HCT116 (cell line): Measurements from ENCODE around the gene DKK3. TPM values are rescaled to one million over a fixed set of nuclear protein-coding genes. Genes with fewer than 3 reads are reported as not detected.

ENCODE experiments used
- ATAC-seq: fragments of 200-7000 bp; cut with Tn5 transposase; 2 replicates; pipeline ENCODE4 v1.9.1; 2020; ENCODE audit warnings: mild to moderate bottlenecking, moderate library complexity
- BruUV-seq: library from RNA; stranded (reverse); fragments of 400-500 nt; replicated peaks from 2 replicates; lab custom pipeline; 2021; lab: Mats Ljungman, UMichigan
- CTCF ChIA-PET: fragments of 300-600 bp; sonication (Branson Sonifier 250); formaldehyde crosslinking; loops from one replicate; lab custom pipeline; 2021; ENCODE audit warnings: antibody characterized with exemption; lab: Charles Lee
- POLR2A ChIA-PET: fragments of 300-600, 350-600 bp; sonication (Branson Sonifier 250); formaldehyde crosslinking; loops from one replicate; lab custom pipeline; 2021; ENCODE audit warnings: antibody characterized with exemption; lab: Charles Lee
- RAD21 ChIA-PET, 2 experiments: fragments of 300-600 bp; sonication (Branson Sonifier 250); formaldehyde crosslinking; loops; one replicate each; lab custom pipeline; 2023; ENCODE audit warnings: low total read pairs in 2 of 2; ENCODE audit not compliant: uncharacterized antibody in 2 of 2, unreplicated experiment in 2 of 2, low non-redundant PET in 1 of 2; lab: Charles Lee
- DNase-seq: peaks from one replicate; pipeline ENCODE4 v3.0.0-alpha.2; 2010; ENCODE audit warnings: low read depth, low spot score
- H2AFZ ChIP-seq: fragments of 200-600 bp; shearing (Covaris generic), sonication (generic); 2 replicates; pipeline ENCODE4 v1.6.1; 2017; ENCODE audit warnings: low read depth, mixed run types, mixed read lengths, antibody characterized with exemption, low read length; ENCODE audit not compliant: poor library complexity, severe bottlenecking
- H3K27ac ChIP-seq: 2 replicates; pipeline ENCODE4 v1.5.1; 2012; ENCODE audit warnings: low read depth, low read length
- H3K27me3 ChIP-seq: fragments of 200-600 bp; sonication (generic); 2 replicates; pipeline ENCODE4 v1.6.1; 2016; ENCODE audit warnings: mixed run types, low read length, mixed read lengths; ENCODE audit not compliant: insufficient read depth
- H3K36me3 ChIP-seq, 2 experiments: fragments of 200-500 bp in 1 of 2; fragments of 200-600 bp in 1 of 2; sonication (Bioruptor generic) in 1 of 2; sonication (generic) in 1 of 2; 2 replicates each; pipeline versions ENCODE4 v1.5.1 to v1.6.1; 2014 to 2016; ENCODE audit warnings: low read length in 2 of 2, inconsistent platforms in 1 of 2, mixed read lengths in 1 of 2, mixed run types in 1 of 2; ENCODE audit not compliant: insufficient read depth in 2 of 2, control insufficient read depth in 1 of 2
- H3K4me1 ChIP-seq, 2 experiments: fragments of 200-600 bp in 1 of 2; sonication (generic) in 1 of 2; 2 replicates each; pipeline versions ENCODE4 v1.5.1 to v1.6.1; 2012 to 2017; ENCODE audit warnings: low read length in 2 of 2, inconsistent platforms in 1 of 2, mild to moderate bottlenecking in 1 of 2, mixed read lengths in 1 of 2, mixed run types in 1 of 2, moderate library complexity in 1 of 2; ENCODE audit not compliant: insufficient read depth in 2 of 2, control insufficient read depth in 1 of 2
- H3K4me2 ChIP-seq: fragments of 200-600 bp; sonication (generic); 2 replicates; pipeline ENCODE4 v1.6.1; 2017; ENCODE audit warnings: mixed run types, low read length, mixed read lengths
- H3K4me3 ChIP-seq, 2 experiments: fragments of 200-600 bp in 1 of 2; sonication (generic) in 1 of 2; replicated peaks in 1 of 2; 2 replicates each; pipeline ENCODE4 v1.5.1; 2011 to 2016; ENCODE audit warnings: low read length in 2 of 2, control low read depth in 1 of 2, low read depth in 1 of 2, mild to moderate bottlenecking in 1 of 2, mixed read lengths in 1 of 2, mixed run types in 1 of 2
- H3K79me2 ChIP-seq: fragments of 200-600 bp; sonication (generic); 2 replicates; pipeline ENCODE4 v1.6.1; 2017; ENCODE audit warnings: mild to moderate bottlenecking, mixed run types, low read length, moderate library complexity, mixed read lengths; ENCODE audit not compliant: insufficient read depth
- H3K9ac ChIP-seq: fragments of 200-600 bp; sonication (generic); 2 replicates; pipeline ENCODE4 v1.6.1; 2016; ENCODE audit warnings: low read length, mixed read lengths
- H3K9me2 ChIP-seq: fragments of 200-600 bp; sonication (generic), shearing (Covaris generic); 2 replicates; pipeline ENCODE4 v1.6.1; 2017; ENCODE audit warnings: mixed run types, mild to moderate bottlenecking, moderate library complexity; ENCODE audit not compliant: insufficient read depth
- H3K9me3 ChIP-seq, 2 experiments: fragments of 200-500 bp in 1 of 2; fragments of 200-600 bp in 1 of 2; sonication (Bioruptor generic) in 1 of 2; sonication (generic) in 1 of 2; 2 replicates each; pipeline ENCODE4 v1.6.1; 2014 to 2017; ENCODE audit warnings: low read length in 2 of 2, mixed read lengths in 2 of 2, inconsistent platforms in 1 of 2, low read depth in 1 of 2, mild to moderate bottlenecking in 1 of 2, mixed run types in 1 of 2, moderate library complexity in 1 of 2; ENCODE audit not compliant: control insufficient read depth in 1 of 2, insufficient read depth in 1 of 2
- H4K20me1 ChIP-seq: fragments of 200-600 bp; sonication (generic), shearing (Covaris generic); 2 replicates; pipeline ENCODE4 v1.6.1; 2017; ENCODE audit warnings: mixed run types, mild to moderate bottlenecking, moderate library complexity; ENCODE audit not compliant: insufficient read depth
- ATF3 ChIP-seq: IDR thresholded peaks from 2 replicates; pipeline ENCODE4 v1.6.1; 2012
- CBX3 ChIP-seq: IDR thresholded peaks from 2 replicates; pipeline ENCODE4 v1.6.1; 2012; ENCODE audit warnings: low read depth
- CEBPB ChIP-seq: IDR thresholded peaks from 2 replicates; pipeline ENCODE4 v1.6.1; 2012; ENCODE audit warnings: low read depth
- ELF1 ChIP-seq: IDR thresholded peaks from 2 replicates; pipeline ENCODE4 v1.6.1; 2012; ENCODE audit warnings: low read depth, borderline replicate concordance
- EZH2 ChIP-seq: fragments of 200-600 bp; sonication (generic); IDR thresholded peaks from 2 replicates; pipeline ENCODE4 v1.6.1; 2017; ENCODE audit warnings: antibody characterized with exemption, mixed run types
- FOSL1 ChIP-seq: IDR thresholded peaks from 2 replicates; pipeline ENCODE4 v1.6.1; 2012; ENCODE audit warnings: low read depth
- MAX ChIP-seq: IDR thresholded peaks from 2 replicates; pipeline ENCODE4 v1.6.1; 2012
- POLR2A ChIP-seq: IDR thresholded peaks from 2 replicates; pipeline ENCODE4 v1.7.0; 2011; ENCODE audit warnings: borderline replicate concordance; ENCODE audit not compliant: insufficient read depth, insufficient read length; ENCODE audit errors: extremely low read depth
- POLR2AphosphoS5 ChIP-seq: IDR thresholded peaks from 2 replicates; pipeline ENCODE4 v1.6.1; 2011; ENCODE audit warnings: mild to moderate bottlenecking, low read depth, low read length, moderate library complexity
- RAD21 ChIP-seq: IDR thresholded peaks from 2 replicates; pipeline ENCODE4 v1.6.1; 2012; ENCODE audit warnings: low read depth, mild to moderate bottlenecking
- SIN3A ChIP-seq: IDR thresholded peaks from 2 replicates; pipeline ENCODE4 v1.6.1; 2012; ENCODE audit warnings: low read depth
- SP1 ChIP-seq: IDR thresholded peaks from 2 replicates; pipeline ENCODE4 v1.6.1; 2012; ENCODE audit warnings: low read depth
- SRF ChIP-seq: IDR thresholded peaks from 2 replicates; pipeline ENCODE4 v1.6.1; 2012; ENCODE audit warnings: low read depth
- TCF7L2 ChIP-seq: IDR thresholded peaks from 2 replicates; pipeline ENCODE4 v1.7.0; 2011; ENCODE audit warnings: borderline replicate concordance, inconsistent platforms; ENCODE audit not compliant: insufficient read depth, insufficient read length; ENCODE audit errors: extremely low read depth
- ZBTB33 ChIP-seq: IDR thresholded peaks from 2 replicates; pipeline ENCODE4 v1.6.1; 2011; ENCODE audit warnings: mild to moderate bottlenecking, low read length, moderate library complexity; ENCODE audit not compliant: insufficient replicate concordance; ENCODE audit errors: extremely low read depth
- ZFX ChIP-seq: fragments of 450-650 bp; IDR thresholded peaks from 2 replicates; pipeline ENCODE4 v1.6.1; 2017
- ZNF274 ChIP-seq: fragments of 200-500 bp; sonication (Bioruptor generic); IDR thresholded peaks from 2 replicates; pipeline ENCODE4 v1.6.1; 2014; ENCODE audit warnings: mild to moderate bottlenecking, low read depth, low read length, inconsistent platforms
- intact Hi-C: fragments of 100-400 bp; cut with micrococcal nuclease; formaldehyde crosslinking; loops from 2 replicates; pipeline ENCODE4 v1.10.0; 2022
- total RNA-seq: library from RNA; stranded (reverse); gene quantifications from one replicate; pipeline ENCODE4 v1.2.1, GENCODE V29; 2021; ENCODE audit not compliant: unreplicated experiment

DKK3 gene
- total RNA-seq, 1 experiment from 2014 or later, result 0.49 TPM

- POLR2A ChIA-PET, result no interaction called here
- H3K79me2 ChIP-seq, result no peaks in the 10 kb centered on the region
- H3K9me3 ChIP-seq, result no peaks in the 10 kb centered on the region
- no peak overlapping the region for H3K4me2 ChIP-seq
- no peaks in the 10 kb centered on the region for H3K36me3 ChIP-seq
- ATAC-seq, result no peak
- no peaks in the 10 kb centered on the region for H3K9me2 ChIP-seq
- BruUV-seq, result no TSS peak
- no peak for DNase-seq
- H3K4me3 ChIP-seq, result no peak overlapping the region
- H4K20me1 ChIP-seq, result no peaks in the 10 kb centered on the region
- intact Hi-C loops, result no loop called here
- RAD21 ChIA-PET, result no interaction called here
- peaks cover 8 to 18% of the 10 kb centered on the region in 2 experiments; a peak in 3 of 4 replicates for H3K4me1 ChIP-seq
- no peak overlapping the region for H3K9ac ChIP-seq
- no peak overlapping the region for H3K27ac ChIP-seq
- no peak overlapping the region for H2AFZ ChIP-seq
- H3K27me3 ChIP-seq, result no peaks in the 10 kb centered on the region
- CTCF ChIA-PET, result interaction anchor here (1.2 kb wide), 1 partner anchor 15 kb away, joined by 3 read pairs; no protein-coding TSS in a partner anchor
- TF ChIP-seq ATF3, result no peak
- TF ChIP-seq CEBPB, result no peak
- no peak for TF ChIP-seq ZFX
- TF ChIP-seq TCF7L2, result no peak
- TF ChIP-seq SRF, result no peak
- TF ChIP-seq CBX3, result no peak
- no peak for TF ChIP-seq FOSL1
- no peak for TF ChIP-seq POLR2A
- no peak for TF ChIP-seq EZH2
- TF ChIP-seq MAX, result no peak
- TF ChIP-seq ELF1, result no peak
- no peak for TF ChIP-seq POLR2AphosphoS5
- TF ChIP-seq RAD21, result no peak
- no peak for TF ChIP-seq ZNF274
- TF ChIP-seq SIN3A, result no peak
- no peak for TF ChIP-seq ZBTB33
- TF ChIP-seq SP1, result no peak
These were observed 20.7 kb upstream of the DKK3 start for GRCh38 chr11:12029119-12029518.
